Measurements from ENCODE around the gene AAR2. TPM values are rescaled to one million over a fixed set of nuclear protein-coding genes. Genes with fewer than 3 reads are reported as not detected.

AAR2 gene
- total RNA-seq, 1 experiment from 2014 or later = 60.0 TPM

- Mint-ChIP-seq H3K4me3 (ENCODE audit: unreplicated experiment) (no peak overlapping the region), H3K9me3 (ENCODE audit: unreplicated experiment) (no peaks in the 10 kb centered on the region), H3K36me3 (ENCODE audit: insufficient read depth, unreplicated experiment) (no peaks in the 10 kb centered on the region), H3K4me1 (ENCODE audit: low read depth, unreplicated experiment) (no peaks in the 10 kb centered on the region), H3K27me3 (ENCODE audit: insufficient read depth, unreplicated experiment) (peaks cover 2% of the 10 kb centered on the region), H3K27ac (ENCODE audit: unreplicated experiment) (no peak overlapping the region)
- Histone ChIP-seq H3K4me3 (ENCODE audit: low read depth, low read length) (no peak overlapping the region), H3K9me3 (no peaks in the 10 kb centered on the region), H3K27me3 (replicated peaks; ENCODE audit: control insufficient read depth, insufficient read depth, low read length) (no peaks in the 10 kb centered on the region), H3K36me3 (ENCODE audit: control insufficient read depth, insufficient read depth, low read length) (no peaks in the 10 kb centered on the region), H3K4me1 (no peaks in the 10 kb centered on the region)
- POLR2A ChIA-PET = interaction anchor here (0.5 kb wide), 1 partner anchor 595 kb away, joined by 5 read pairs; no protein-coding TSS in a partner anchor
- TF ChIP-seq, protein P1, sequence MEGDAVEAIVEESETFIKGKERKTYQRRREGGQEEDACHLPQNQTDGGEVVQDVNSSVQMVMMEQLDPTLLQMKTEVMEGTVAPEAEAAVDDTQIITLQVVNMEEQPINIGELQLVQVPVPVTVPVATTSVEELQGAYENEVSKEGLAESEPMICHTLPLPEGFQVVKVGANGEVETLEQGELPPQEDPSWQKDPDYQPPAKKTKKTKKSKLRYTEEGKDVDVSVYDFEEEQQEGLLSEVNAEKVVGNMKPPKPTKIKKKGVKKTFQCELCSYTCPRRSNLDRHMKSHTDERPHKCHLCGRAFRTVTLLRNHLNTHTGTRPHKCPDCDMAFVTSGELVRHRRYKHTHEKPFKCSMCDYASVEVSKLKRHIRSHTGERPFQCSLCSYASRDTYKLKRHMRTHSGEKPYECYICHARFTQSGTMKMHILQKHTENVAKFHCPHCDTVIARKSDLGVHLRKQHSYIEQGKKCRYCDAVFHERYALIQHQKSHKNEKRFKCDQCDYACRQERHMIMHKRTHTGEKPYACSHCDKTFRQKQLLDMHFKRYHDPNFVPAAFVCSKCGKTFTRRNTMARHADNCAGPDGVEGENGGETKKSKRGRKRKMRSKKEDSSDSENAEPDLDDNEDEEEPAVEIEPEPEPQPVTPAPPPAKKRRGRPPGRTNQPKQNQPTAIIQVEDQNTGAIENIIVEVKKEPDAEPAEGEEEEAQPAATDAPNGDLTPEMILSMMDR (IDR thresholded peaks at IDR 0.05; ENCODE audit: insufficient read depth in 1 of 2, low read depth in 1 of 2, low read length in 1 of 2, severe bottlenecking in 1 of 2, unreplicated experiment in 1 of 2) = no peak
- peak in 1 of 2 experiments; percentile 39 for DNase-seq
- no TSS peak for BruUV-seq (replicated peaks)
- intact Hi-C loops (cut with micrococcal nuclease; ENCODE audit: unreplicated experiment) = no loop called here
- CTCF ChIA-PET = interaction anchor here (1.0 to 1.6 kb wide), 2 partner anchors 9 to 178 kb away, joined by 4 read pairs; no protein-coding TSS in a partner anchor
Measured at GRCh38 chr20:36261389-36262105, 25.3 kb downstream of the AAR2 start.

DNA sequence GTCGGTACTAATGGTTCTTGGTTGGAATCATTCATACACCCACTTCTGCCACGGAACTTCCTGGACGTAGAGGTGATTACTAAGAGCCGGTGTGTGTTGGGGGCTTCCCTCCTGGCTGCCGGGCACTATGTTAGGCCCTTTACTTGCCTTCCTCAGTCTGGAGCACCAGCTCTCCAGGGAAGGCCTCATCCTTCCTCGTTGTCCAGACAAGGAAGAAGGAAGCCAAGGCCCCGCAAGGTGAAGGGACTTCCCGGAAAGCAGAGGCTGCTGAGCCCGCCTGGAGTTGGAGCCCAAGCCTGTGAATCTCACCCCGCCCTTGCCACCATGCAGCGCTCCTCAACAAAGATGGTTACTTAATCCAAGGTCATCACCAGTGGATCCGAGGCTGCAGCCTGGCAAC lies 26.2 kb downstream of the AAR2 start:
- no peak overlapping the region for H3K4me3 Mint-ChIP-seq (ENCODE audit: unreplicated experiment)
- H3K27me3 Mint-ChIP-seq (ENCODE audit: insufficient read depth, unreplicated experiment) = peaks cover 2% of the 10 kb centered on the region
- intact Hi-C loops (cut with micrococcal nuclease; ENCODE audit: unreplicated experiment) = no loop called here
- H3K9me3 Mint-ChIP-seq (ENCODE audit: unreplicated experiment) = no peaks in the 10 kb centered on the region
- TF ChIP-seq, protein P1 (IDR thresholded peaks at IDR 0.05; ENCODE audit: insufficient read depth in 1 of 2, low read depth in 1 of 2, low read length in 1 of 2, severe bottlenecking in 1 of 2, unreplicated experiment in 1 of 2) = no peak
- Histone ChIP-seq H3K9me3 (no peaks in the 10 kb centered on the region), H3K36me3 (ENCODE audit: control insufficient read depth, insufficient read depth, low read length) (no peaks in the 10 kb centered on the region), H3K4me1 (no peaks in the 10 kb centered on the region), H3K4me3 (ENCODE audit: low read depth, low read length) (no peak overlapping the region), H3K27me3 (replicated peaks; ENCODE audit: control insufficient read depth, insufficient read depth, low read length) (no peaks in the 10 kb centered on the region)
- H3K36me3 Mint-ChIP-seq (ENCODE audit: insufficient read depth, unreplicated experiment) = no peaks in the 10 kb centered on the region
- POLR2A ChIA-PET = no interaction called here
- DNase-seq = peak in 1 of 2 experiments; percentile 40
- no peak overlapping the region for H3K27ac Mint-ChIP-seq (ENCODE audit: unreplicated experiment)
- H3K4me1 Mint-ChIP-seq (ENCODE audit: low read depth, unreplicated experiment) = no peaks in the 10 kb centered on the region
- CTCF ChIA-PET = no interaction called here
- BruUV-seq (replicated peaks) = no TSS peak

DNA sequence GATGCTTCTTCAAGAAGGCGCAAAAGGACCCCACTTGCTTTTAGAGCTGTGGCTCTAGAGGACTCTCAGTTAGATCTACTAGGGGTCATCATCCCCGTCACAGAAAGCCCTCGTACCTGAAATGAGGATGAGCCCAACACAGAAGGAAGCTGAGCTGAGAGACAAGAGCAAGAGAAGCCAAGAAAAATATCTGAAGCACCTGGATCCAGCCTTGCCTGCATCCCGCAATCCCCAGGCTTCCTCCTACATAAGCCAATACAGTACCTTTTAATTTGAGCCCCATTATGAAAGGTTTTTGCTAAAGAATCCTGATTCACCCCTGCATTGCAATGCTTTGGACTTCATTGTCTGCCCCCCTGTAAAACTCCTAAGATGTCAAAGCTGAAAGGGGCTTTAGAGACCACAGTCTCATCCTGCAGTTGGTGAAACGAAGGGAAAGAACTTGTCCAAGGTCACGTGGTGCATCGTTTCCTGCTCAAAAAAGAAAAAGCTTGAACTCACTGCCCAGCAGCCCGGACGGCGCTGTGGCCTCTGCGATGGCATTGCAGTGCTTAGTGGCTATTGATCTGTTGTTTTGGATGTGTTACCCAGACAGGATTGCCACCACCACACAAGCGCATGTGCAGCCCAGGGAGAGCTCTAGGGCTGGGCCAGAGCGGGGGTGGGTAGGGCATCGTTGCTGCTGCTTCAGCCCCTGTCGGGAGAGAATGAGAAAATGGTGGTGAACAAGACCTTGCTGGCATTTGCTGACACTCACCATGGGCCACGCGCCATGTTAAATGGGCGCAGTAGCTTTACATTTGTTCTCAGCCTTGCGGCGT lies 28.4 kb downstream of the AAR2 start:
- Histone ChIP-seq H3K9me3 (no peaks in the 10 kb centered on the region), H3K27me3 (replicated peaks; ENCODE audit: control insufficient read depth, insufficient read depth, low read length) (no peaks in the 10 kb centered on the region), H3K4me1 (no peaks in the 10 kb centered on the region), H3K36me3 (ENCODE audit: control insufficient read depth, insufficient read depth, low read length) (no peaks in the 10 kb centered on the region), H3K4me3 (ENCODE audit: low read depth, low read length) (no peak overlapping the region)
- intact Hi-C loops (cut with micrococcal nuclease; ENCODE audit: unreplicated experiment) = no loop called here
- no peak overlapping the region for H3K27ac Mint-ChIP-seq (ENCODE audit: unreplicated experiment)
- H3K36me3 Mint-ChIP-seq (ENCODE audit: insufficient read depth, unreplicated experiment) = no peaks in the 10 kb centered on the region
- no peaks in the 10 kb centered on the region for H3K4me1 Mint-ChIP-seq (ENCODE audit: low read depth, unreplicated experiment)
- BruUV-seq (replicated peaks) = no TSS peak
- H3K27me3 Mint-ChIP-seq (ENCODE audit: insufficient read depth, unreplicated experiment) = peaks cover 2% of the 10 kb centered on the region
- no peak overlapping the region for H3K4me3 Mint-ChIP-seq (ENCODE audit: unreplicated experiment)
- no peaks in the 10 kb centered on the region for H3K9me3 Mint-ChIP-seq (ENCODE audit: unreplicated experiment)
- DNase-seq = peak in 1 of 2 experiments; percentile 36
- ChIA-PET CTCF (interaction anchor here (0.8 kb wide), 1 partner anchor 12 kb away, joined by 5 read pairs; no protein-coding TSS in a partner anchor), POLR2A (no interaction called here)
- TF ChIP-seq, protein P1 (IDR thresholded peaks at IDR 0.05; ENCODE audit: insufficient read depth in 1 of 2, low read depth in 1 of 2, low read length in 1 of 2, severe bottlenecking in 1 of 2, unreplicated experiment in 1 of 2) = no peak
